ENCODE data around the gene ZEB2. TPM values are rescaled to one million over a fixed set of nuclear protein-coding genes. Genes with fewer than 3 reads are reported as not detected.

Gene ZEB2
- total and polyA plus RNA-seq, 10 of the 15 experiments (the other 5 are each of a cell fraction or from before 2014, with no cell fraction given): 0.14 to 3.2 (median 0.84) TPM

DNA sequence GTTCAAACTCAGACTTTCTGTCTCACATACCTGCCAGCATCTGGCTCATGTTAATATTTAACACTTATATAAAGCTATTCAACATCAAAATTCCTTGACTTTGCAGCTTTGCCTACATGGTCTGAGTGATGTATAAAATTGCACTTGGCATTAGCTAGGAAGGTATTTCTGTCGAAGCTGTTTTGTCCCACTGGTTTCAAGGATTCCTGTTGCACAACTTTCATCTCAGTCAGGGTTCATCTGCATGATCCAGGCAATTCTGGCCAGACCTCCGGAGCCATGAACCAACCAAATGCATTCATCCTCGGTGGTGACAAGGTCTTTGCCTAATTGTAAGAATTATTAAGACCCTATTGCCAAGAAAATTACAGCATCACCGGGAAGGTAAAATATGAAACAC is 185.4 kb downstream of the ZEB2 start (continued):
- TF ChIP-seq, protein P1, sequence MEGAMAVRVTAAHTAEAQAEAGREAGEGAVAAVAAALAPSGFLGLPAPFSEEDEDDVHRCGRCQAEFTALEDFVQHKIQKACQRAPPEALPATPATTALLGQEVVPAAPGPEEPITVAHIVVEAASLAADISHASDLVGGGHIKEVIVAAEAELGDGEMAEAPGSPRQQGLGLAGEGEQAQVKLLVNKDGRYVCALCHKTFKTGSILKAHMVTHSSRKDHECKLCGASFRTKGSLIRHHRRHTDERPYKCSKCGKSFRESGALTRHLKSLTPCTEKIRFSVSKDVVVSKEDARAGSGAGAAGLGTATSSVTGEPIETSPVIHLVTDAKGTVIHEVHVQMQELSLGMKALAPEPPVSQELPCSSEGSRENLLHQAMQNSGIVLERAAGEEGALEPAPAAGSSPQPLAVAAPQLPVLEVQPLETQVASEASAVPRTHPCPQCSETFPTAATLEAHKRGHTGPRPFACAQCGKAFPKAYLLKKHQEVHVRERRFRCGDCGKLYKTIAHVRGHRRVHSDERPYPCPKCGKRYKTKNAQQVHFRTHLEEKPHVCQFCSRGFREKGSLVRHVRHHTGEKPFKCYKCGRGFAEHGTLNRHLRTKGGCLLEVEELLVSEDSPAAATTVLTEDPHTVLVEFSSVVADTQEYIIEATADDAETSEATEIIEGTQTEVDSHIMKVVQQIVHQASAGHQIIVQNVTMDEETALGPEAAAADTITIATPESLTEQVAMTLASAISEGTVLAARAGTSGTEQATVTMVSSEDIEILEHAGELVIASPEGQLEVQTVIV (IDR thresholded peaks at IDR 0.05; ENCODE audit: borderline replicate concordance, partially characterized antibody): no peak

Small RNAs within 50 kb of the gene (small RNA-seq; reads per million reads assigned to genes)
- gene RF01987: not detected

Data from GM12878 (cell line).